Brain pericyte (primary cell): ENCODE measurements around the gene LIPA.

ENCODE experiments used
- DNase-seq: peaks from one replicate; pipeline ENCODE4 v3.0.0-alpha.2; 2012; ENCODE audit warnings: low read depth, low spot score

Gene LIPA

GRCh38 chr10:89165923-89166322 lies 85.7 kb downstream of the LIPA start:
- DNase-seq, result no peak

DNA sequence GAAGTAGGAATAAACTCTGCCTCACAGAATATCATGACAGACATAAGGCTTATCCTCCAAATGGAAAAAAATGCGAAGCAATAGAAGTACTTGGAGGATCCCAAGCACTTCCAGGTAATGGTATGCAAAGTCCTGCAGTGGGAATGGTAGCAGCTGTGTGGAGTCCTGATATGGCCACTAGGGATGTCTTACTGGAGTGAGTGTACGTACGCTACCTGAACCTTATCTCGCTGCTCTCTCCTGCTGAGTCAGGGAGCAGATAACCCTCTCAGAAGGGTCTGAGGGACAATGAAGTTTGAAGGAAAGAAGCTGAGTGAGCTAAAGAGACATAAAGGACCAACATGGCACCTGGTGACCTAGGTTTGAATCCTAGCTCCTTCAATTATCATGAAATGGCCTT lies 86.7 kb downstream of the LIPA start:
- DNase-seq, result no peak

DNA sequence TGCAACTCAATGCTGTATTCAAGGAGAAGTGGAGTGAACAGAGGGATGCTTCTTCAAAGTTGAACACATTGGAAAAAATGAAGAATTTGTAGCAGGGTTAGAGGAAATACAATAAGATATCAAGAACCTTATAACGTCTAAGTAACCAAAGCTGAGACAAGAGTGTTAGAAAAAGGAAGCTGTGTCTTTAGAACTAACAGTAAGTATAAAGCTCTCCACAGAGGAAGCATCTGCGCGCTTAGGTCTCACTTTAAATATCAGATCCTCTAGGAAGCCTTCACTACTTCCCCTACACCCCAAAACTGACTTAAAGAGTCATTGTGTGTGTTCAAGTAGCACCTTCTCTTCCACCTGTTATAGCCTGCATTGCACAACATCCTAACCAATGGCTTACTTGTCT lies 87.5 kb downstream of the LIPA start:
- DNase-seq, result no peak
